HG03045 (cell line): ENCODE data around the gene MAFG.
A peak's percentile ranks its signal among the peaks of the same experiment; 100 is the strongest.

Experiments
- ATAC-seq: cut with Tn5 transposase; IDR thresholded peaks from one replicate; pipeline ENCODE4 v1.9.1; 2021; ENCODE audit warnings: mild to moderate bottlenecking, moderate library complexity; ENCODE audit not compliant: unreplicated experiment

MAFG gene

GRCh38 chr17:81924557-81925532, 2.7 kb downstream of the MAFG start:
- ATAC-seq: no peak

GRCh38 chr17:81923302-81924260, 4.0 kb downstream of the MAFG start:
- ATAC-seq: no peak

DNA sequence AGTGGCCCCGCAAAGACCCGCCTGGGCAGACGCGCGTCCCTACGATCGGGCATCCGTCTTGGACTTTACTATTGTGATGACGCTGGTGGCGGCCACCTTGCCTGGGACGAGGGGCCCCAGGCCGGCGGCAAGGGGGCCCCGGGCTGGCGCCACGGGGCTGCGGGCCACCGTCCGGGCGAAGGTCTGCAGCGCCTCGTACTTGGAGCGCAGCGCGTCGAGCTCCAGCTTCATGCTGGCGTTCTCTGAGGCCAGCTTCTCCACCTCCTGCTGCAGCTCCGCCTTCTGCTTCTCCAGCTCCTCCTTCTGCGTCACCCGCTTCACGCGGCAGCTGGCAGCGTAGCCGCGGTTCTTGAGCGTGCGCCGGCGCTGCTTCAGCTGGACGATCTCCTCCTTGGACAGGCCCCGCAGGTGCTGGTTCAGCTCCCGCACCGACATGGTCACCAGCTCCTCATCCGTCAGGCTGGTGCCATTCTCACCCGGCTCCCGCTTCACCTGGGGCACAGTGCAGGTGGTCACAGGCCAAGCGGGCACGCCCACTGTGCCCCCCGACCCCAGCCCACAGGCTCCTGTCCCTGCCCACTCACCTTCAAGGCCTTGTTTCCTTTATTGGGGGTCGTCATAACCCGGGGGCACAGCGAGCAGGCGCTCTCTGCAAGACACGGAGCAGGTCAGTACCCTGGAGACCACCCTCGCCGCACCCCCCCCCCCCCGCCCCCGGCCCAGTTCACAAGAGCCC, 4.8 kb downstream of the MAFG start:
- no peak for ATAC-seq

GRCh38 chr17:81921996-81922565, 5.5 kb downstream of the MAFG start:
- ATAC-seq: no peak

DNA sequence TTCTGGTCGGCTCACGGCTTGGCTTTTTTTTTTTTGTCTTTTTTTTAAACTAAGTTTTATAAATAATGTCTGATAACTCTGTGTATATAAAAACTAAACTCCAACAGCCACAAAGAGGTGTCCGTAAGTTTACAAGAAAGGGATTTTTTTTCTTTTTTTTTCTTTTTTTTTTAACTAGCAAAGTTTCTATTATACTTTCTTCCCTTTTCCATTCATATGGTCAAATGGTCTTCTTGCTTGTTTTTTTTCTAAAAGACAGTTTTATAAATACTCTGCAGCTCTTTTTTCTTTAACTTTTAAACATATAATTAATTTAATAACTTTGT, 6.0 kb downstream of the MAFG start:
- no peak for ATAC-seq

DNA sequence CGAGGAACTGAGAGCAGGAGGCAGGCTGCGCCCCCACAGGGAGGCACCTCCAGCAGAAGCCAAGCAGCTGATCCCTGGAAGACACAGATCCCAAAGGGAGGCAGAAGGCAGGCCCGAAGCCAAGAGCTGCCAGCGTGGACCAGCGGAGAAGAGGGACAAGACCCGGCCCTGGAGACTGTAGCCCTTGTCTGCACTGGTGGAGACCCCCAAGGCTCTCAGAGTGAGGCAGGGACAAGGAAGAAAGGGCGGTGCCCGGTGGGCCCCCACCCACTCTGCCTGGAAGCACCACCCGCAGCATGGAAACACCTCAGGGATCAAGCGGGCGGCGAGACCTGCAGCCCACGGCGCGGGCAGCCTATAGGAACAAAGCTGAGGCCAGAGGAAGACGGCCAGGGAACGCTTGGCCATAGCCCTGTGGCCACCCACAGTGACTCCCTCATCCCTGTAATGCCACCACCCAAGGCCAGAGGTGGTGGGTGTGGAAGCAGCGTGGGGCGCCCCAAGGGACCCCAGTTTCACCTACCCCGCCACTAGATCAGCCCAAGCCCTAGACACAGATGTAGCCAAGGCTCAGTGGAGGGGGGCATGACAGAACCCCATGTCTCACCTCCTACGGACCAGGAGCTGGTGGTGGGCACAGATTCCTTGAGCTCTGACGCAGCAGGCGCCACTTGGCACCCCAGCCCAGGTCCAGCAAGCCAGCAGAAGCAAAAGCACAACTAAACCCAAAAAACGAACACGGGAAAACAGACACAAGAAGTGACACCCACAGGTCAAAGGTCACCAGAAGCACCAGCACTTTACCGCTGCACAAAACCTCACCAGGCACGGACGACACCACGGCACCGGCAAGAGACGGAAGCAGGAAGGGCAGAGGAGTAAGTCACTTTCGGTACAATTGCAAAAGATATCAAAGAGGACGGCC, 6.7 kb downstream of the MAFG start:
- no peak for ATAC-seq

- no peak for ATAC-seq
These were observed 8.5 kb downstream of the MAFG start for GRCh38 chr17:81918832-81919545.

DNA sequence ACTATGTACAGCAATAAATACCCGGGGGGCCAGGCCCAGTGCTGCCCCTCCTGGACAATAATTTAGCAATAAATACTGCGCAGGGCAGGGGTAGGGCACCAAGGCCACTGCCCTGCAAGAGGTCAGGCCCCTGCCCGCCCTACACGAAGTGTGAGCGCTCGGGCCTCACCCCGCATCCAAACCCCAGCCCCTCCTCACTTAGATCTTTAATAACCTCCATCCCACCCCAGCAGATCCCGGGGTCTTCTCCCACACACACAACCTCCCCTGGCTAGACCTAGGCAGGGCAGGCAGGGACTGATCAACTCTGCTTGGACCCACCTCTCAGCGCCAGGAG, 9.2 kb downstream of the MAFG start:
- peak; percentile 4 for ATAC-seq

DNA sequence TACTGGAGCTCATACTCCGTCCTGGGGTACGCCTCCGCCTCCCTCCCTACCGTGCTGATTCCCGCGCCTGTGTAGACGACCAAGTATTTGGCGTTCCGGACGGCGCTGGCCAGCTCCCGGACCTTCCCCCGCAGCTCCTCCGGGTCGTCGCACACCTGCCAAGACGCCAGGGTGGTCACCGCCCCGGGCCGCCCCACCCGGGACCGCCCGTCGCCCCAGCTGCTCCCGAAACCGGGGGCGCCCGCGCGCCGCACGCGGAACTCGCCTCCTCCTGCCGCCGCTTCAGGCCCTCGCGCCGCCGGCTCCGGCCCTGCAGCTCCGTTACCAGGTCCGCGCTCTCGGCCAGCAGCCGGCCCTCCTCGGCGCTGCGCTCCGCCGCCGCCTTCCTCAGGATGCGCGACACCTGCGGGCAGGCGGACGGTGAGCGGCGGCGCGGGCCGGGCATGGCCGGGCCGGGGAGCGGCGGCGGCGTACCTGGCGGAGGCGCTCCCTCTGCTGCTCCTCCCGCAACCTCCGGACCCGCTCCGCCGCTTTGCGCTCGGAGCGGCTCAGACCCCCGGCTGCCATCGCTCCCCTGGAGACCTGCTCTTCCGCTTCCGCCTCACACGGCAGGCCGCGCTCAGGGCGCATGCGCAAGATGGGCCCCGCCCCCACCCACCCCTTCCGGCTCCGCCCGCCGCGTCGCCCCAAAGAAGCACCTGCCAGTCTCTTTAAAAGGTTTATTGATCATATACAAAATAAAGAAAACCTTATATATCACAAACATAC, 9.8 kb downstream of the MAFG start, which contains the start of gene SIRT7:
SIRT7 (minus strand) TSS at position 612 of the 768 bp plus-strand sequence; CDS start at position 567, 45 bp downstream.
- ATAC-seq: peak; percentile 56

- no peak for ATAC-seq
These were observed 11.1 kb downstream of the MAFG start for GRCh38 chr17:81916234-81917001.

DNA sequence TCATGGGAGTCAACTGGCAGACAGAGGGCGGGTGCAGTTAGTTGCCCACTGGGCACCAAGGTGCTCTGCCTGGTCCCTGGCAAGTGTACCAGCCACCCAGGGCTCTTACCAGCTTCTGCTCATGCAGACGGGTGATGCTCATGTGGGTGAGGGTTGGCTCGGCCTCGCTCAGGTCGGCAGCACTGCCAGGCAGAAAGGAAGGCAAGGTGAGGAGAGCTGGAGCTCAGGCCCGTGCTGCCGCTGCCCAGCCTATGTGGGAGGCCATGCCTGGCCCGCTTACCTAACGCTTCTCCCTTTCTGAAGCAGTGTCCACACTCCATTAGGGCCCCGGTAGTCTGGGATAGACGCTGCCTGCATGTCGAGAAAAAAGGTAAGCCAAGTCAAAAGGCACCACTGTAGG, 12.2 kb downstream of the MAFG start:
- ATAC-seq: no peak

- ATAC-seq: no peak
These were observed 13.3 kb downstream of the MAFG start for GRCh38 chr17:81914103-81914850.

GRCh38 chr17:81913394-81914102, 14.0 kb downstream of the MAFG start:
- ATAC-seq: no peak

- no peak for ATAC-seq
These were observed 14.9 kb downstream of the MAFG start for GRCh38 chr17:81912441-81913309.

DNA sequence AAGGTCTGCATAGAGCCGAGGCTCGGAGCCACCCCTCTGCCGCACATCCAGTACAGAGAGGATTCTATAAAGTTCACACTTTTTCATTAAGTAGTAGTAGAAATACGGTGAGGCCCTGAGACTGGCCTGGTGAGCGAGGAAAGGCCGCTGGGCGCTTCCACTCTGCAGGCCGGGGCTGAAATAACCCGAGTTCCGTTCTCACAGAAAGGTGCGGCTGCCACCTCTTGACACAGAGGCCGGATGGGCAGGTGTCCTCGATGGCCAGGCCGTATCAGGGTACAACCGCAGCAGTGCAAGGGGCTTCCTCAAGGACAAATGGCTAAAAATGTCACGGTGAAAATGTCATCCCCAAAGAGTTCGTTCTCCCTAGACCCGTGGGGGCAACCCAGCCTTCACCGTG, 15.6 kb downstream of the MAFG start:
- no peak for ATAC-seq
